Kidney tubule cell (primary cell): ENCODE measurements around the gene DDX24.
A peak's percentile ranks its signal among the peaks of the same experiment; 100 is the strongest.

Experiments
- DNase-seq: peaks from one replicate; pipeline ENCODE4 v3.0.0-alpha.2; 2018; ENCODE audit warnings: low spot score

The DDX24 gene

GRCh38 chr14:94080621-94081385, at the start of gene DDX24, which contains the start of gene IFI27L1:
TSS of gene DDX24 (minus strand) at chr14:94081202. CDS start at chr14:94079742, 1,460 bp downstream.
TSS of gene IFI27L1 (plus strand) at chr14:94081310. CDS start at chr14:94096938, 15,628 bp downstream.
- DNase-seq: peak; percentile 94

GRCh38 chr14:94129758-94130414, 48.9 kb upstream of the DDX24 start:
- DNase-seq: peak; percentile 43

- DNase-seq: peak; percentile 76
Measured at GRCh38 chr14:94129111-94129757, 48.2 kb upstream of the DDX24 start, which contains the start of gene IFI27L2. TSS of gene IFI27L2 (minus strand) at chr14:94129604. CDS start at chr14:94129564, 40 bp downstream.

- DNase-seq: no peak
Measured at GRCh38 chr14:94128216-94128839, 47.3 kb upstream of the DDX24 start.

GRCh38 chr14:94127330-94127729, 46.3 kb upstream of the DDX24 start:
- no peak for DNase-seq

GRCh38 chr14:94126800-94127199, 45.8 kb upstream of the DDX24 start:
- no peak for DNase-seq

- DNase-seq: no peak
Measured at GRCh38 chr14:94126419-94126677, 45.3 kb upstream of the DDX24 start.

GRCh38 chr14:94125659-94126418, 44.8 kb upstream of the DDX24 start:
- DNase-seq: no peak

- no peak for DNase-seq
Measured at GRCh38 chr14:94124582-94125377, 43.8 kb upstream of the DDX24 start.

GRCh38 chr14:94123868-94124267, 42.9 kb upstream of the DDX24 start:
- DNase-seq: peak; percentile 75

GRCh38 chr14:94123296-94123695, 42.3 kb upstream of the DDX24 start:
- DNase-seq: no peak

- no peak for DNase-seq
Measured at GRCh38 chr14:94122438-94122837, 41.4 kb upstream of the DDX24 start.

GRCh38 chr14:94121485-94121884, 40.5 kb upstream of the DDX24 start:
- DNase-seq: no peak

GRCh38 chr14:94120667-94121340, 39.8 kb upstream of the DDX24 start:
- peak; percentile 6 for DNase-seq

- DNase-seq: no peak
Measured at GRCh38 chr14:94119071-94119470, 38.1 kb upstream of the DDX24 start.

GRCh38 chr14:94117856-94118255, 36.9 kb upstream of the DDX24 start:
- no peak for DNase-seq

GRCh38 chr14:94116701-94117100, 35.7 kb upstream of the DDX24 start:
- DNase-seq: no peak

GRCh38 chr14:94115631-94116030, 34.6 kb upstream of the DDX24 start:
- no peak for DNase-seq

GRCh38 chr14:94115058-94115591, 34.1 kb upstream of the DDX24 start:
- no peak for DNase-seq

- no peak for DNase-seq
Measured at GRCh38 chr14:94114589-94115057, 33.6 kb upstream of the DDX24 start.
